Transverse colon (tissue), 4 donors: ENCODE results near the gene DDI2. TPM values are rescaled to one million over a fixed set of nuclear protein-coding genes. Genes with fewer than 3 reads are reported as not detected.

Experiments used
- DNase-seq: peaks from one replicate; pipeline ENCODE4 v3.0.0-alpha.2; 2019
- H3K27ac ChIP-seq, 4 donors: fragments of 200-600 bp; sonication (generic); 2 replicates each; pipeline ENCODE4 v1.5.1; 2016 to 2018; ENCODE audit warnings: inconsistent platforms in 4 of 4
- H3K27me3 ChIP-seq: fragments of 200-600 bp; sonication (generic); 2 replicates; pipeline ENCODE4 v1.5.1; 2017; ENCODE audit warnings: inconsistent platforms
- H3K36me3 ChIP-seq, 4 donors: fragments of 200-600 bp; sonication (generic); 2 replicates each; pipeline ENCODE4 v1.5.1; 2017 to 2019; ENCODE audit warnings: inconsistent platforms in 4 of 4
- H3K4me1 ChIP-seq, 4 donors: fragments of 200-600 bp; sonication (generic); 2 replicates each; pipeline ENCODE4 v1.5.1; 2017 to 2020; ENCODE audit warnings: inconsistent platforms in 4 of 4
- H3K4me3 ChIP-seq, 4 donors: fragments of 200-600 bp; sonication (generic); 1 replicate in 1 of 4; 2 replicates in 3 of 4; pipeline versions ENCODE4 v1.5.1 to v1.6.1; 2017 to 2019; ENCODE audit warnings: inconsistent platforms in 4 of 4
- H3K9me3 ChIP-seq, 2 donors: fragments of 200-600 bp; sonication (generic); 2 replicates each; pipeline ENCODE4 v1.5.1; 2017 to 2019; ENCODE audit warnings: inconsistent platforms in 2 of 2
- EP300 ChIP-seq: sonication (generic); formaldehyde crosslinking; IDR thresholded peaks from one replicate; pipeline ENCODE4 v1.6.1; 2017; ENCODE audit warnings: antibody characterized with exemption, low read depth
- POLR2A ChIP-seq: fragments of 450-650 bp; IDR thresholded peaks from one replicate; pipeline ENCODE4 v1.6.1; 2016; ENCODE audit warnings: antibody characterized with exemption, mild to moderate bottlenecking, moderate library complexity
- POLR2AphosphoS5 ChIP-seq, 3 donors: sonication (generic); formaldehyde crosslinking; IDR thresholded peaks; one replicate each; pipeline ENCODE4 v1.6.1; 2016; ENCODE audit warnings: antibody characterized with exemption in 3 of 3
- WGBS, 2 donors: methylation state at CpG; one replicate each; pipeline ENCODE4 v1.1.5; 2018; ENCODE audit warnings: low coverage in 1 of 2; 5-methylcytosine and 5-hydroxymethylcytosine counted together
- in situ Hi-C, 4 donors: fragments of 200-750 bp; cut with MboI; loops; one replicate each; pipeline versions ENCODE4 v1.15.0 to v1.15.1; 2017; ENCODE audit warnings: low sequenced_read_pairs in 3 of 4, low pct_ligation_motif_present in 1 of 4, low pct_unique_long_range_greater_than_20kb in 1 of 4
- intact Hi-C: fragments of 100-400 bp; cut with DNase I; formaldehyde crosslinking; loops from one replicate; pipeline ENCODE4 v1.15.1; 2023; ENCODE audit warnings: low total_unique reads
- total RNA-seq, 4 donors: library from RNA; depleted of rRNA; stranded (reverse); fragments of >200 nt; gene quantifications; one replicate each; pipeline ENCODE4 v1.1.0, GENCODE V29; 2016
- TF ChIP-seq, protein P1 (sequence below), 5 experiments: fragments of 200-600 bp in 3 of 5; fragments of 450-650 bp in 2 of 5; sonication (generic) in 3 of 5; IDR thresholded peaks; 1 replicate in 2 of 5; 2 replicates in 3 of 5; pipeline ENCODE4 v1.5.1; 2016 to 2017; ENCODE audit warnings: antibody characterized with exemption in 5 of 5, inconsistent platforms in 3 of 5, mild to moderate bottlenecking in 2 of 5, moderate library complexity in 1 of 5

The DDI2 gene
- total RNA-seq, 4 donors from 2014 or later = 28.1 to 95.4 (median 42.9) TPM

GRCh38 chr1:15676010-15676409 lies 58.8 kb downstream of the DDI2 start:
- DNase-seq = no peak
- in situ Hi-C loops = no loop called here
- Histone ChIP-seq H3K36me3 (no peaks in the 10 kb centered on the region), H3K27me3 (no peaks in the 10 kb centered on the region), H3K9me3 (no peaks in the 10 kb centered on the region), H3K4me3 (no peak overlapping the region), H3K4me1 (peaks cover 0 to 7% (median 0%) of the 10 kb centered on the region in 4 donors), H3K27ac (no peak overlapping the region)
- intact Hi-C loops = no loop called here
- TF ChIP-seq POLR2AphosphoS5 (IDR thresholded peaks at IDR 0.05) = no peak
- TF ChIP-seq, protein P1, sequence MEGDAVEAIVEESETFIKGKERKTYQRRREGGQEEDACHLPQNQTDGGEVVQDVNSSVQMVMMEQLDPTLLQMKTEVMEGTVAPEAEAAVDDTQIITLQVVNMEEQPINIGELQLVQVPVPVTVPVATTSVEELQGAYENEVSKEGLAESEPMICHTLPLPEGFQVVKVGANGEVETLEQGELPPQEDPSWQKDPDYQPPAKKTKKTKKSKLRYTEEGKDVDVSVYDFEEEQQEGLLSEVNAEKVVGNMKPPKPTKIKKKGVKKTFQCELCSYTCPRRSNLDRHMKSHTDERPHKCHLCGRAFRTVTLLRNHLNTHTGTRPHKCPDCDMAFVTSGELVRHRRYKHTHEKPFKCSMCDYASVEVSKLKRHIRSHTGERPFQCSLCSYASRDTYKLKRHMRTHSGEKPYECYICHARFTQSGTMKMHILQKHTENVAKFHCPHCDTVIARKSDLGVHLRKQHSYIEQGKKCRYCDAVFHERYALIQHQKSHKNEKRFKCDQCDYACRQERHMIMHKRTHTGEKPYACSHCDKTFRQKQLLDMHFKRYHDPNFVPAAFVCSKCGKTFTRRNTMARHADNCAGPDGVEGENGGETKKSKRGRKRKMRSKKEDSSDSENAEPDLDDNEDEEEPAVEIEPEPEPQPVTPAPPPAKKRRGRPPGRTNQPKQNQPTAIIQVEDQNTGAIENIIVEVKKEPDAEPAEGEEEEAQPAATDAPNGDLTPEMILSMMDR (IDR thresholded peaks at IDR 0.05) = no peak
- TF ChIP-seq POLR2A = no peak
- TF ChIP-seq EP300 = no peak
- WGBS, 2 donors = 62 to 65% methylated on average over 2 of the region's 2 CpGs

- no peak for DNase-seq
Measured at GRCh38 chr1:15676688-15677661, 59.7 kb downstream of the DDI2 start.

GRCh38 chr1:15678578-15678977 lies 61.3 kb downstream of the DDI2 start:
- in situ Hi-C loops = no loop called here
- WGBS, 2 donors = 78% methylated on average over 1 of the region's 1 CpG; no CpG with 5 or more reads in 1 of the 2 donors

More at GRCh38 chr1:15676688-15677661, 59.7 kb downstream of the DDI2 start:
- no peak for TF ChIP-seq POLR2AphosphoS5 (IDR thresholded peaks at IDR 0.05)
- TF ChIP-seq, protein P1 (IDR thresholded peaks at IDR 0.05) = no peak
- TF ChIP-seq POLR2A = no peak
- no peak for TF ChIP-seq EP300
- Histone ChIP-seq H3K4me1 (peaks cover 0 to 17% (median 0%) of the 10 kb centered on the region in 4 donors), H3K27ac (no peak overlapping the region), H3K36me3 (no peaks in the 10 kb centered on the region), H3K27me3 (no peaks in the 10 kb centered on the region), H3K9me3 (no peaks in the 10 kb centered on the region), H3K4me3 (no peak overlapping the region)
- intact Hi-C loops = no loop called here
- 93 to 100% methylated on average over 1 to 6 of the region's 6 CpGs for WGBS, 2 donors
- in situ Hi-C loops = no loop called here

DNA sequence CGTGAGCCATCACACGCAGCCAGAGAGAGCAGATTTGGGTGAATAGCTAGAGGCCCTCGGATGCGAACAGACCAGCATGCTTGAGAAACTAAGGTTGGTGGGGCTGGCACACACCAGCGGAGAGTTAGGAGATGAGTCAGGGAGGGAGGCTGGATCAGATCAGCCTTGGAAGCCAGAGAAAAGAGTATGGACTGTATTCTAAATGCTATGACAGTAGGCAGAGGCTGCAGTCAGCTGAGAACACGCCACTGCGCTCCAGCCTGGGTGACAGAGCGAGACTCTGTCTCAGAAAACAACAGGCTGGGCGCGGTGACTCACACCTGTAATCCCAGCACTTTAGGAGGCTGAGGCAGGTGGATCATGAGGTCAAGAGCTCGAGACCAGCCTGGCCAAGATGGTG lies 62.9 kb downstream of the DDI2 start:
- H3K9me3 ChIP-seq = no peaks in the 10 kb centered on the region
- no peaks in the 10 kb centered on the region for H3K27me3 ChIP-seq
- TF ChIP-seq POLR2AphosphoS5 (IDR thresholded peaks at IDR 0.05) (no peak), EP300 (no peak), POLR2A (no peak)
- TF ChIP-seq, protein P1 (IDR thresholded peaks at IDR 0.05) = no peak
- WGBS, 2 donors = 91 to 100% methylated on average over 1 to 11 of the region's 11 CpGs
- H3K27ac ChIP-seq = peak overlapping the region in 3 of 4 donors; percentile 7 to 46 (median 37)
- H3K4me3 ChIP-seq = no peak overlapping the region
- no peaks in the 10 kb centered on the region for H3K36me3 ChIP-seq
- H3K4me1 ChIP-seq = peaks cover 3 to 31% (median 12%) of the 10 kb centered on the region in 4 donors
- intact Hi-C loops = no loop called here
- DNase-seq = no peak
- in situ Hi-C loops = no loop called here

More at GRCh38 chr1:15678578-15678977, 61.3 kb downstream of the DDI2 start:
- Histone ChIP-seq H3K9me3 (no peaks in the 10 kb centered on the region), H3K27ac (no peak overlapping the region), H3K27me3 (no peaks in the 10 kb centered on the region), H3K4me1 (peaks cover 2 to 26% (median 6%) of the 10 kb centered on the region in 4 donors), H3K4me3 (no peak overlapping the region), H3K36me3 (no peaks in the 10 kb centered on the region)
- intact Hi-C loops = no loop called here
- TF ChIP-seq EP300 (no peak), POLR2A (no peak), POLR2AphosphoS5 (IDR thresholded peaks at IDR 0.05) (no peak)
- TF ChIP-seq, protein P1 (IDR thresholded peaks at IDR 0.05) = no peak
- no peak for DNase-seq
